ENCODE results near the gene OR4C6. TPM values are rescaled to one million over a fixed set of nuclear protein-coding genes. Genes with fewer than 3 reads are reported as not detected.

The OR4C6 gene
- total and polyA plus RNA-seq, 2 of the 4 experiments (the other 2 are of a cell fraction) = not detected

DNA sequence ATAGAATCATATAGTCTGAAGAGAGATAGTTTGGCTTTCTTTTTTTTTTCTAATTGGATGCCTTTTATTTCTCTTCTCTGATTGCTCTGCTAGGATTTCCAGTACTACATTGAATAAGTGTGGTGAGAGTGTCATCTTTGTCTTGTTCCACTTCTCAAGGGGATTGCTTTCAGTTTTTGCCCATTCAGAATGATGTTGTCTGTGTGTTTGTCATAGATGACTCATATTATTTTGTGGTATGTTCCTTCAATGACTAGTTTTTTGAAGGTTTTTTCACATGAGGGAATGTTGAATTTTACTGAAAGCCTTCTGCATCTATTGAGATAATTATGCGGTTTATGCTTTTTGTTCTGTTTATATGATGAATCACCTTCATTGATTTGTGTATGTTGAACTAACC lies 37.5 kb upstream of the OR4C6 start:
- H3K27me3 ChIP-seq (ENCODE audit: control insufficient read depth, insufficient read depth, low read length) = no peaks in the 10 kb centered on the region
- no peak overlapping the region for H3K9ac ChIP-seq (ENCODE audit: low read depth, low read length)
- no peak overlapping the region for H2AK9ac ChIP-seq (replicated peaks; ENCODE audit: low read depth, low read length, poor library complexity)
- H3K18ac ChIP-seq (ENCODE audit: low read depth, low read length) = no peak overlapping the region
- no CpG with 5 or more reads among the region's 1 CpG for WGBS, 2 experiments (ENCODE audit: extremely low coverage in 2 of 2, insufficient read length in 1 of 2)
- in situ Hi-C loops (cut with MboI; ENCODE audit: low sequenced_read_pairs) = no loop called here
- H3K79me1 ChIP-seq (ENCODE audit: low read depth in 1 of 2, low read length in 2 of 2) = no peaks in the 10 kb centered on the region
- dilution Hi-C loops (cut with HindIII; ENCODE audit: low sequenced_read_pairs, unreplicated experiment) = no loop called here
- H2BK15ac ChIP-seq (ENCODE audit: low read depth, low read length) = no peak overlapping the region
- POLR2A ChIA-PET (ENCODE audit: unreplicated experiment) = no interaction called here
- no peak overlapping the region for H2BK120ac ChIP-seq (ENCODE audit: low read depth, low read length)
- no peak overlapping the region for H3K4me3 ChIP-seq (ENCODE audit: insufficient read depth, low read depth, low read length)
- ATAC-seq (ENCODE audit: low read depth) (no peak), DNase-seq (no peak)
- TF ChIP-seq MAFK (IDR thresholded peaks at IDR 0.05; ENCODE audit: low read depth, low read length) (no peak), CEBPB (IDR thresholded peaks at IDR 0.05; ENCODE audit: low read depth, low read length) (no peak), NFE2L2 (IDR thresholded peaks at IDR 0.05; ENCODE audit: low read depth, low read length) (no peak), CHD1 (IDR thresholded peaks at IDR 0.05; ENCODE audit: low read depth, low read length) (no peak), RAD21 (IDR thresholded peaks at IDR 0.05; ENCODE audit: low read length) (no peak), SMC3 (IDR thresholded peaks at IDR 0.05; ENCODE audit: low read depth, low read length) (no peak), MXI1 (IDR thresholded peaks at IDR 0.05; ENCODE audit: borderline replicate concordance, low read depth, low read length) (no peak)
- TF ChIP-seq, protein P1, sequence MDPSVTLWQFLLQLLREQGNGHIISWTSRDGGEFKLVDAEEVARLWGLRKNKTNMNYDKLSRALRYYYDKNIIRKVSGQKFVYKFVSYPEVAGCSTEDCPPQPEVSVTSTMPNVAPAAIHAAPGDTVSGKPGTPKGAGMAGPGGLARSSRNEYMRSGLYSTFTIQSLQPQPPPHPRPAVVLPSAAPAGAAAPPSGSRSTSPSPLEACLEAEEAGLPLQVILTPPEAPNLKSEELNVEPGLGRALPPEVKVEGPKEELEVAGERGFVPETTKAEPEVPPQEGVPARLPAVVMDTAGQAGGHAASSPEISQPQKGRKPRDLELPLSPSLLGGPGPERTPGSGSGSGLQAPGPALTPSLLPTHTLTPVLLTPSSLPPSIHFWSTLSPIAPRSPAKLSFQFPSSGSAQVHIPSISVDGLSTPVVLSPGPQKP (IDR thresholded peaks at IDR 0.05; ENCODE audit: borderline replicate concordance, low read depth, low read length) = no peak
- no peaks in the 10 kb centered on the region for H3K36me3 ChIP-seq (ENCODE audit: control insufficient read depth, insufficient read depth, low read length)
- H3K4ac ChIP-seq (ENCODE audit: low read depth, low read length) = no peak overlapping the region
- no peak overlapping the region for H3K4me2 ChIP-seq (ENCODE audit: low read depth, low read length)
- no peak overlapping the region for H2AFZ ChIP-seq (replicated peaks; ENCODE audit: low read length, poor library complexity)
- H3K23ac ChIP-seq (ENCODE audit: low read depth, low read length) = no peak overlapping the region
- H4K5ac ChIP-seq (ENCODE audit: low read depth, low read length) = no peak overlapping the region
- no peak overlapping the region for H4K8ac ChIP-seq (ENCODE audit: low read depth in 2 of 2, low read length in 2 of 2)
- no peak overlapping the region for H2BK20ac ChIP-seq (ENCODE audit: low read depth, low read length)
- intact Hi-C loops (cut with micrococcal nuclease) = no loop called here
- H3K27ac ChIP-seq (ENCODE audit: insufficient read depth, low read length) = no peak overlapping the region
- no peaks in the 10 kb centered on the region for H4K20me1 ChIP-seq (ENCODE audit: insufficient read depth, low read length)
- peaks cover 4% of the 10 kb centered on the region for H3K9me3 ChIP-seq (ENCODE audit: control insufficient read depth, insufficient read depth, low read length)
- no TSS peak for BruUV-seq (replicated peaks)
- H3K56ac ChIP-seq (ENCODE audit: extremely low read depth, insufficient read depth, low read length) = no peak overlapping the region
- no peaks in the 10 kb centered on the region for H3K9me1 ChIP-seq (ENCODE audit: insufficient read depth, low read length)
- no peaks in the 10 kb centered on the region for H3K4me1 ChIP-seq (ENCODE audit: control insufficient read depth, insufficient read depth, low read length)
- no peak overlapping the region for H4K91ac ChIP-seq (ENCODE audit: insufficient read depth, low read depth, low read length)
- no peak overlapping the region for H2AK5ac ChIP-seq (ENCODE audit: low read depth, low read length)
- no peak overlapping the region for H2BK5ac ChIP-seq (ENCODE audit: low read depth, low read length, poor library complexity, severe bottlenecking)
- no peak overlapping the region for H3K14ac ChIP-seq (replicated peaks; ENCODE audit: low read depth, low read length)
- CTCF ChIA-PET = no interaction called here
